ENCODE data around the gene EIF2AK2.
A peak's percentile ranks its signal among the peaks of the same experiment; 100 is the strongest.
"Not testable (repeated sequence)": the region's sequence is repeated elsewhere in the genome, so short reads cannot be mapped to it uniquely, and the experiment has no call there.

The EIF2AK2 gene

GRCh38 chr2:37156857-37157714, at the start of gene EIF2AK2:
TSS of gene EIF2AK2 (minus strand) at chr2:37156980. CDS start at chr2:37147806, 9,174 bp downstream.
- DNase-seq: peak; percentile 90

GRCh38 chr2:37205689-37206341, 49.0 kb upstream of the EIF2AK2 start:
- DNase-seq: no peak

DNA sequence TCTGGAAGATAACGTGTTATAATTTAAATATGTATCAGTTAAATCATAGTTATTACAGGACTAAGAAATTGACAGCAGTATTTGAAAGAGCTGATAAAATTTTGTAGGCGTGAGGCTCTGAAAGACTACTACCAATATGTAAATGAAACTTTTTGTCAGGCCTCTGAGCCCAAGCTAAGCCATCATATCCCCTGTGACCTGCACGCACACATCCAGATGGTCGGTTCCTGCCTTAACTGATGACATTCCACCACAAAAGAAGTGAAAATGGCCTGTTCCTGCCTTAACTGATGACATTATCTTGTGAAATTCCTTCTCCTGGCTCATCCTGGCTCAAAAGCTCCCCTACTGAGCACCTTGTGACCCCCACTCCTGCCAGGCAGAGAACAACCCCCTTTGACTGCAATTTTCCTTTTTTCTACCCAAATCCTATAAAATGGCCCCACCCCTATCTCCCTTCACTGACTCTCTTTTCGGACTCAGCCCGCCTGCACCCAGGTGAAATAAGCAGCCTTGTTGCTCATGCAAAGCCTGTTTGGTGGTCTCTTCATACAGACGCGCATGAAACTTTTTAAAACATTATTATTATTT, 48.4 kb upstream of the EIF2AK2 start:
- DNase-seq: not testable (repeated sequence)

DNA sequence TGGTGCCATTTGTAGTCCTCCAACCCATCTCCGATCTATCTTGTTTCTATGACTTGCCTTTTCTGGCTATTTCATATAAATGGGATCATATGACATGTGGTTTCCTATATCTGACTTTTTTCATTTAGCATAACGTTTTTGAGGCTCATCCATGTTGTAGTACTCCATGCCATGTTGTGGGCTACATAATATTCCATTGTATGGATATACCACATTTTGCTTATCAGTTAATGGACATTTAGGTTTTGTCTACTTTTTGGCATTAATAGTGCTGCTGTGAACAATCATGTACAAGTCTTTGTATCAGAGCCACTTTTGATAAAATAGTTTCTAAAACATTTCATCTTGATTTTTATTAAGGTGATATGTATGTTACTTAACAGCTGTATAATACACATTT, 46.9 kb upstream of the EIF2AK2 start:
- no peak for DNase-seq

GRCh38 chr2:37201766-37202165, 45.0 kb upstream of the EIF2AK2 start:
- no peak for DNase-seq

GRCh38 chr2:37201208-37201607, 44.4 kb upstream of the EIF2AK2 start:
- DNase-seq: no peak

GRCh38 chr2:37198681-37199065, 41.9 kb upstream of the EIF2AK2 start:
- no peak for DNase-seq

DNA sequence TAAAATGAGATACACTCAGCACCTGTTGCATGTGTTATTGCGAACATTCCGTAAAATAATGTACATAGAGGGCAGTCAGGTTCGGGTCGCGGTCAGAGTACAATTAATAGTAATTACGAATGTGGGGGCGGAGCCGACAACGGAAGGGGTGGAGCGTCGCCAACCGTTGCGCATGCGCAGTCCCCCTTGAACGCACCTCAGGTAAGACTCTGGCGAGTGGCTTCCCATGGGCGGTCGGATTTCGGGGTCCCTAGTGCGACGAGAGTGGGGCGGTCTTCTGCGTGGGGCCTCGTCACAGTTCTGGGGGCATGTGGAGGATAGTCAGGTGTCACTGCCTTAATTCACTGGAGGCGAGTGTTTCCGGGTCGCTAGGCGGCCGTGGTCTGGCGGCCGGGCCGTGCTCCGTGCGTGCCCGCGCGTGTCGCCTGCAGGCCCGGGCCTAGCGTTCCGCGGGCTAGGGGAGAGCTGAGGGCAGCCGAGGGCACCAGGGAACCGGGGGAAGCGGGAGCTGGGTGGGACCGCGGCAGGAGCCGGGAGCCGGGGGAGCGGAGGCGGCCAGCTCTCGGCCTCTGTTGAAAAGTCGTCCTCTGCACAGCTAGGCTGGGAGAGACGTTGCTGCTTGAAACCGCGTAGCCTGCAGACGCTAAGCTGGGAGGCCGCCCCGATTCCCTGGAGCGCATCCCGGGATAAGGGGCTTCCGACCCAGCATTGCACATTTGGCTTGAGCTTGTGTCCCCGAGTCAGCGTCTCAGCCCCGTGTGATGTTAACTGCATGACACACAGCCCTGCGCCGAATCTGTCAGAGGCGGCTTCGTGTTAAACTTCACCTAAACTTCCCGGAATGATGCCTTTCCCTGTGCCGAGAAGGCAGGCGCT, 39.8 kb upstream of the EIF2AK2 start, which contains the start of gene CEBPZOS:
CEBPZOS (plus strand) TSS at position 177 of the 876 bp plus-strand sequence. CDS start 3,209 bp downstream, outside the sequence.
- peak; percentile 86 to 88 for DNase-seq

DNA sequence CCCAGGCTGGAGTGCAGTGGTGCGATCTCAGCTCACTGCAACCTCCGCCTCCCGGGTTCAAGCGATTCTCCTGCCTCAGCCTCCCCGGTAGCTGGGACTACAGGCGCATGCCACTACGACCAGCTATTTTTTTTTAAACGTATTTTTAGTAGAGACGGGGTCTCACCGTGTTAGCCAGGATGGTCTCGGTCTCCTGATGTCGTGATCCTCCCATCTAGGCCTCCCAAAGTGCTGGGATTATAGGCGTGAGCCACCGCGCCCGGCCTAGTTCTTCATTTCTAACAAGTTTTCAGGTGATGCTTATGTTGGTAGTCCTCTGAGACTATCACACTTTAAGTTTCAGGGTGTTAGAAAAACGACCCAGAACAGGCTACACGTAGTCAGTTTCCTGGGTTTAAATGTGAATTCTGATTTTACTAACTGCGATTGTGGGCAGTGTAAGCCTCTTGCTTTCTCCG, 39.1 kb upstream of the EIF2AK2 start:
- DNase-seq: not testable (repeated sequence)

- no peak for DNase-seq
These were observed 35.8 kb upstream of the EIF2AK2 start for GRCh38 chr2:37192551-37192950.

DNA sequence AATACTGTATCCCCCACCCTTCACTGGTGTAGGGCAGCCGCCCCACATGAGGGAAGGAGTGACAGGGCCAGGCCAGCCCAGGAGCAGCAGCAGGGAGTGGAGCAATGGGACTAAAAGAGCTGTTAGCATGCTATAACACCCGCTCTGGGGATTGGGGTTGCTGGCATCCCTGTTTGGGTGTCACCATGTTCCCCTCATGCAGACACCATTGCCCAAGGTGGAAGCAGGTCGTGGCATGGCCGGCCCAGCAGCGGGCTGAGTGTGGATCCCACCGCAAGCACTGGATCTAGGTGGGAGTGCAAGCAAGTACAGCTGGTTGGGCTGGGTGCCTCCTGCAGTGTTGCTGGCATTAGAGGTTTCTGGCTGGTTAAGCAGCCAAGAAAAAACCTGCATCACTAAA, 35.0 kb upstream of the EIF2AK2 start:
- no peak for DNase-seq

DNA sequence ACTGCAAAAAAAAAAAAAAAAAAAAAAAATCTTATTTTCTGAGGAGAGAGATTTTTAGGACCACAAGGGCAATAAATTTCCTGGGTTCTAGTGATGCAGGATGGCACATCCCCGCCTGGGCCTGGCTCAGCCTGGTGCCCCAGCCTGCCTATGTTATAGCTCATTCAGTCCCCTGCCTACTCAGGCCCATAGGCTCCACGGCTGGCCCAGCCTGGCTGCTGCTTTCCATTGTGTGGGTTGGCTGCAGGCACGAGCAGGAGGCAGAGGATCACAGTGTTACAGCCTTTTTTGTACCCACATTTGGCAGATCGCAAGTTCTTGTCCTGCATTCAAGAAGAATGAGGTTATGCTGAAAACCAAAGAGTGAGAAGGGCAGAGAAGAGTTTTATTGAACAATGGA, 34.5 kb upstream of the EIF2AK2 start:
- no peak for DNase-seq

GRCh38 chr2:37190290-37190689, 33.5 kb upstream of the EIF2AK2 start:
- DNase-seq: no peak

- DNase-seq: peak in 1 of 2 experiments; percentile 17
These were observed 32.8 kb upstream of the EIF2AK2 start for GRCh38 chr2:37189452-37190153.

- no peak for DNase-seq
These were observed 31.8 kb upstream of the EIF2AK2 start, which contains the start of gene SULT6B1 for GRCh38 chr2:37188570-37188969. TSS of gene SULT6B1 (minus strand) at chr2:37188670. CDS start at chr2:37188640, 30 bp downstream.

DNA sequence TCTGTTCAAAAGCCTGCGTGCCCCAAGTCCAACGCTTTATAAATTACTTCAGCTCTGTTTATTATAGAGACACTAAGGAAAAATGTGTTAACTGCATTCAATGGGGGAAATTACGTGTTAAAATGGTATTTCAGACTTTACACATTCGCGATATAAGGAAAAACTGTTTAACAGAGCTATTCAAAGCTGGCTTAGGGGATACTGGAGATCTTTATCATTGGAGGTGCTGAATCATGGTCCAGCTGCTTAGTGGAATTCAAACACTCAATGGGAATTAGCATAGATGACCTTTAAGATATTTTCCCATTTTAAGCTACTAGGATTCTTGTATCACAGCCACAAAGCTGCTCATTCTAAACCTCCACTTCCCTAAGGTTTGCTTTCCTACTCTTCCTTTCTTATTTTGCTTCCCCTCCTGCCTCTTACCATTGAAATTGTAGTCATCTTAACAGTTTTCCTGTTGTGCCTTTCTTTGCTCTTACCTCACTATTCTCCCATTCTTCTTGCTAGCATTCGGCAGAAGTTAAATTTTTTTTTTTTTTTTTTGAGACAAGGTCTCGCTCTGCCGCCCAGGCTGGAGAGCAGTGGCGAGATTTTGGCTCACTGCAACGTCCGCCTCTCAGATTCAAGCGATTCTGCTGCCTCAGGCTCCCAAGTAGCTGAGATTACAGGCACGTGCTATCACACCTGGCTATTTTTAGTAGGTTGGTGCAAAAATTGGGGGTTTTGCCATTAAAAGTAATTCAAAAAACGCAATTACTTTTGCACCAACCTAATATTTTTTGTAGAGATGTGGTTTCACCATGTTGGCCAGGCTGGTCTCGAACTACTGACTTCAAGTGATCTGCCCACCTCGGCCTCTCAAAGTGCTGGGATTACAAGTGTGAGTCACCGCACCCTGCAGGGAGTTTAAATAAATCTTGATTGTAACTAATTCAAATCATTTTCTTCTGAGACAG, 25.2 kb upstream of the EIF2AK2 start:
- no peak for DNase-seq

GRCh38 chr2:37180640-37181039, 23.9 kb upstream of the EIF2AK2 start:
- DNase-seq: no peak

- no peak for DNase-seq
These were observed 23.3 kb upstream of the EIF2AK2 start for GRCh38 chr2:37180006-37180639.

DNA sequence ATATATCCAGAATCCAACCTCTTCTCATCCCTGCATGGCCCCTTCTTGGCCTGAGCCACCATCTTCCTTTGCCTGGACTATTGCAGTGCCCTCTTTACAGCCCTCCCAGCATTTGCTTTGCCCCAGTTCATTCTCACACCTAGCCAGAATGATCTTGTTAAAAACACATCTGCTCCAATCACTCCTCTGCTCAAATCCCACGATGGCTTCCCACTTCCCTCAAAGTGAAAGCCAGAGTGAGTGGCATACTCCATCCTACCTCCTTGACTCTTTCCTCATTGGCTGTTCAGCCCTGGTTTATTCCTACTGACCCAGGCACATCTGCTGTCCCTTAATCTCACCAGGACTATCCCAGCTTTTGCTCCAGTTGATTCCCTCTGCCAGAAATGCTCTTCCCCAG, 17.0 kb upstream of the EIF2AK2 start:
- no peak for DNase-seq

- no peak for DNase-seq
These were observed 14.8 kb upstream of the EIF2AK2 start for GRCh38 chr2:37171624-37171950.
